Panc1 (cell line): ENCODE results near the gene EMILIN2.

Experiments used
- CTCF ChIP-seq: fragments of 450-650 bp; IDR thresholded peaks from 2 replicates; pipeline ENCODE4 v1.5.1; 2017; ENCODE audit warnings: mild to moderate bottlenecking
- POLR2AphosphoS5 ChIP-seq: IDR thresholded peaks from 2 replicates; pipeline ENCODE4 v1.6.1; 2012; ENCODE audit warnings: mild to moderate bottlenecking, low read depth, low read length, moderate library complexity
- REST ChIP-seq, 2 experiments: IDR thresholded peaks; 2 replicates each; pipeline ENCODE4 v1.6.1; 2011 to 2012; ENCODE audit warnings: low read depth in 2 of 2, control low read depth in 1 of 2, low read length in 1 of 2, mild to moderate bottlenecking in 1 of 2, moderate library complexity in 1 of 2; ENCODE audit not compliant: insufficient read depth in 1 of 2
- SIN3A ChIP-seq: IDR thresholded peaks from 2 replicates; pipeline ENCODE4 v1.6.1; 2012; ENCODE audit warnings: low read depth, mild to moderate bottlenecking, low read length, moderate library complexity, borderline replicate concordance; ENCODE audit not compliant: insufficient read depth

- no peak for TF ChIP-seq CTCF
- no peak for TF ChIP-seq SIN3A
- TF ChIP-seq POLR2AphosphoS5, result no peak
- no peak for TF ChIP-seq REST (IDR thresholded peaks at IDR 0.05; ENCODE audit: insufficient read depth in 1 of 2, low read depth in 2 of 2, low read length in 1 of 2)
Observed at GRCh38 chr18:2797951-2798350, 48.9 kb upstream of the EMILIN2 start.
